IPS-20b (cell line): Measurements from ENCODE around the gene MRPL14.

Experiments used
- H3K27ac ChIP-seq: one replicate; pipeline ENCODE4 v1.5.1; 2013; ENCODE audit warnings: low read length
- H3K27me3 ChIP-seq: 2 replicates; pipeline ENCODE4 v1.6.1; 2013; ENCODE audit warnings: mild to moderate bottlenecking, low read length, inconsistent platforms; ENCODE audit not compliant: insufficient read depth
- H3K36me3 ChIP-seq: 2 replicates; pipeline ENCODE4 v1.6.1; 2013; ENCODE audit warnings: low read depth, mild to moderate bottlenecking, inconsistent platforms, low read length, moderate library complexity; ENCODE audit not compliant: insufficient read depth
- H3K4me1 ChIP-seq: 2 replicates; pipeline ENCODE4 v1.6.1; 2013; ENCODE audit warnings: mild to moderate bottlenecking, control low read depth, inconsistent platforms, low read length, moderate library complexity; ENCODE audit not compliant: insufficient read depth
- H3K4me3 ChIP-seq: 2 replicates; pipeline ENCODE4 v1.5.1; 2013; ENCODE audit warnings: mild to moderate bottlenecking, low read length, inconsistent platforms
- H3K9ac ChIP-seq: 2 replicates; pipeline ENCODE4 v1.6.1; 2013; ENCODE audit warnings: low read depth, mild to moderate bottlenecking, inconsistent platforms, low read length, moderate library complexity
- H3K9me3 ChIP-seq: 2 replicates; pipeline ENCODE4 v1.6.1; 2013; ENCODE audit warnings: mild to moderate bottlenecking, low read depth, low read length, inconsistent platforms; ENCODE audit not compliant: insufficient read depth

MRPL14 gene

GRCh38 chr6:44127186-44128019 lies at the start of gene MRPL14, which contains the start of gene TMEM63B:
MRPL14 (minus strand) TSS chr6:44127452; CDS start chr6:44116611, 10,841 bp downstream.
TMEM63B (plus strand) TSS chr6:44127554; CDS start chr6:44134585, 7,031 bp downstream.
- Histone ChIP-seq H3K27ac (no peak within 1 kb of the TSS), H3K9ac (peak within 1 kb of the TSS; percentile 68), H3K27me3 (0 out of 2 replicates have a peak, but pooled peaks cover 7% of the 10 kb centered on the region), H3K9me3 (no peaks in the 10 kb centered on the region), H3K4me1 (peaks cover 18% of the 10 kb centered on the region), H3K4me3 (peak within 1 kb of the TSS; percentile 79), H3K36me3 (peaks cover 17% of the 10 kb centered on the region; the same call in 1 of the 2 replicates)

GRCh38 chr6:44176130-44176761 lies 49.0 kb upstream of the MRPL14 start:
- Histone ChIP-seq H3K4me3 (no peak overlapping the region), H3K9me3 (no peaks in the 10 kb centered on the region), H3K36me3 (no peaks in the 10 kb centered on the region), H3K4me1 (no peaks in the 10 kb centered on the region), H3K9ac (no peak overlapping the region), H3K27ac (no peak overlapping the region), H3K27me3 (no peaks in the 10 kb centered on the region)

GRCh38 chr6:44172731-44173500 lies 45.7 kb upstream of the MRPL14 start:
- H3K9ac ChIP-seq: no peak overlapping the region
- H3K4me3 ChIP-seq: no peak overlapping the region
- peaks cover 5% of the 10 kb centered on the region; the same call in 1 of the 2 replicates for H3K27me3 ChIP-seq
- no peaks in the 10 kb centered on the region for H3K36me3 ChIP-seq
- H3K4me1 ChIP-seq: no peaks in the 10 kb centered on the region
- no peak overlapping the region for H3K27ac ChIP-seq
- no peaks in the 10 kb centered on the region for H3K9me3 ChIP-seq

- Histone ChIP-seq H3K9ac (no peak overlapping the region), H3K4me3 (no peak overlapping the region), H3K9me3 (no peaks in the 10 kb centered on the region), H3K36me3 (no peaks in the 10 kb centered on the region), H3K27ac (no peak overlapping the region), H3K27me3 (peaks cover 5% of the 10 kb centered on the region; the same call in 1 of the 2 replicates), H3K4me1 (peaks cover under 1% of the 10 kb centered on the region; the same call in 1 of the 2 replicates)
These were observed 44.8 kb upstream of the MRPL14 start for GRCh38 chr6:44171899-44172546.

- no peak overlapping the region for H3K27ac ChIP-seq
- H3K9ac ChIP-seq: no peak overlapping the region
- H3K36me3 ChIP-seq: no peaks in the 10 kb centered on the region
- H3K4me1 ChIP-seq: peaks cover 4% of the 10 kb centered on the region; the same call in 1 of the 2 replicates
- no peaks in the 10 kb centered on the region for H3K9me3 ChIP-seq
- H3K27me3 ChIP-seq: peaks cover 5% of the 10 kb centered on the region; the same call in 1 of the 2 replicates
- no peak overlapping the region for H3K4me3 ChIP-seq
These were observed 42.8 kb upstream of the MRPL14 start for GRCh38 chr6:44169886-44170570.

- no peaks in the 10 kb centered on the region for H3K36me3 ChIP-seq
- peaks cover 4% of the 10 kb centered on the region; the same call in 1 of the 2 replicates for H3K4me1 ChIP-seq
- H3K9ac ChIP-seq: no peak overlapping the region
- peaks cover 5% of the 10 kb centered on the region; the same call in 1 of the 2 replicates for H3K27me3 ChIP-seq
- H3K4me3 ChIP-seq: no peak overlapping the region
- no peak overlapping the region for H3K27ac ChIP-seq
- no peaks in the 10 kb centered on the region for H3K9me3 ChIP-seq
These were observed 41.9 kb upstream of the MRPL14 start for GRCh38 chr6:44169154-44169553.

GRCh38 chr6:44167567-44167966 lies 40.3 kb upstream of the MRPL14 start:
- Histone ChIP-seq H3K36me3 (no peaks in the 10 kb centered on the region), H3K4me1 (peaks cover 4% of the 10 kb centered on the region; the same call in 1 of the 2 replicates), H3K27me3 (peaks cover 5% of the 10 kb centered on the region; the same call in 1 of the 2 replicates), H3K9ac (no peak overlapping the region), H3K4me3 (no peak overlapping the region), H3K9me3 (no peaks in the 10 kb centered on the region), H3K27ac (no peak overlapping the region)

GRCh38 chr6:44166591-44167184 lies 39.4 kb upstream of the MRPL14 start:
- Histone ChIP-seq H3K27me3 (peaks cover 5% of the 10 kb centered on the region; the same call in 1 of the 2 replicates), H3K9ac (peak overlapping the region; percentile 40; the same call in 1 of the 2 replicates), H3K4me3 (peak overlapping the region; percentile 13; the same call in 1 of the 2 replicates), H3K36me3 (no peaks in the 10 kb centered on the region), H3K27ac (no peak overlapping the region), H3K9me3 (no peaks in the 10 kb centered on the region), H3K4me1 (peaks cover 4% of the 10 kb centered on the region; the same call in 1 of the 2 replicates)

- Histone ChIP-seq H3K9me3 (no peaks in the 10 kb centered on the region), H3K4me3 (peak overlapping the region; percentile 13; the same call in 1 of the 2 replicates), H3K4me1 (peaks cover 4% of the 10 kb centered on the region; the same call in 1 of the 2 replicates), H3K36me3 (no peaks in the 10 kb centered on the region), H3K27ac (no peak overlapping the region), H3K9ac (peak overlapping the region; percentile 40; the same call in 1 of the 2 replicates), H3K27me3 (peaks cover 4% of the 10 kb centered on the region; the same call in 1 of the 2 replicates)
These were observed 38.9 kb upstream of the MRPL14 start for GRCh38 chr6:44166116-44166515.
